NCI-H1092 treated with DMSO at 0.1 percent for 48 hours (cell line): ENCODE data around the gene HGFAC.
A peak's percentile ranks its signal among the peaks of the same experiment; 100 is the strongest.
"Not testable (repeated sequence)": the region's sequence is repeated elsewhere in the genome, so short reads cannot be mapped to it uniquely, and the experiment has no call there.

Source experiments
- DNase-seq: peaks from one replicate; lab custom pipeline; 2025; lab: John Stamatoyannopoulos, UW

HGFAC gene

GRCh38 chr4:3442959-3443749 lies 1.4 kb downstream of the HGFAC start:
- peak; percentile 16 for DNase-seq

GRCh38 chr4:3443750-3444309 lies 2.1 kb downstream of the HGFAC start:
- DNase-seq, result no peak

DNA sequence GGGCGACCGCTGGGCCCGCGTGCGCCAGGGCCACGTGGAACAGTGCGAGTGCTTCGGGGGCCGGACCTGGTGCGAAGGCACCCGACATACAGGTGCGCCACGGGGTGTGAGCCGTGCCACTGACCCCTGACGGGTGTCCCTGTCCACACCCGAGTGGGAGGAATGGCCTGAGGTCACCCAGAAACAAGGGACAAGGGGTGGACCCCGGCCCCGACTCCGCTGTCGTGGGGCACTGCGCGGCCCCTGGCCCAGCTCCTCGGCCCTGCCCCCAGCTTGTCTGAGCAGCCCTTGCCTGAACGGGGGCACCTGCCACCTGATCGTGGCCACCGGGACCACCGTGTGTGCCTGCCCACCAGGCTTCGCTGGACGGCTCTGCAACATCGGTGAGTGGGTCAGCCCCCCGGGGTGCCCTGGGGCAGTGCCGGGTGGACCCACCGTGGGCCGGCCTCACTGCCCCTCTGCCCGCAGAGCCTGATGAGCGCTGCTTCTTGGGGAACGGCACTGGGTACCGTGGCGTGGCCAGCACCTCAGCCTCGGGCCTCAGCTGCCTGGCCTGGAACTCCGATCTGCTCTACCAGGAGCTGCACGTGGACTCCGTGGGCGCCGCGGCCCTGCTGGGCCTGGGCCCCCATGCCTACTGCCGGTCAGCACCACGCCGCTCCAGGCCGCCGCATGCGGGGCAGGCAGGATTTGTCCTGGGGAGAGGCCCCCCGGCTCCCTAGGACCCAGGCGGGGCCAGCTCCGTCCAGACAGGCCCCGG lies 2.8 kb downstream of the HGFAC start:
- no peak for DNase-seq

DNA sequence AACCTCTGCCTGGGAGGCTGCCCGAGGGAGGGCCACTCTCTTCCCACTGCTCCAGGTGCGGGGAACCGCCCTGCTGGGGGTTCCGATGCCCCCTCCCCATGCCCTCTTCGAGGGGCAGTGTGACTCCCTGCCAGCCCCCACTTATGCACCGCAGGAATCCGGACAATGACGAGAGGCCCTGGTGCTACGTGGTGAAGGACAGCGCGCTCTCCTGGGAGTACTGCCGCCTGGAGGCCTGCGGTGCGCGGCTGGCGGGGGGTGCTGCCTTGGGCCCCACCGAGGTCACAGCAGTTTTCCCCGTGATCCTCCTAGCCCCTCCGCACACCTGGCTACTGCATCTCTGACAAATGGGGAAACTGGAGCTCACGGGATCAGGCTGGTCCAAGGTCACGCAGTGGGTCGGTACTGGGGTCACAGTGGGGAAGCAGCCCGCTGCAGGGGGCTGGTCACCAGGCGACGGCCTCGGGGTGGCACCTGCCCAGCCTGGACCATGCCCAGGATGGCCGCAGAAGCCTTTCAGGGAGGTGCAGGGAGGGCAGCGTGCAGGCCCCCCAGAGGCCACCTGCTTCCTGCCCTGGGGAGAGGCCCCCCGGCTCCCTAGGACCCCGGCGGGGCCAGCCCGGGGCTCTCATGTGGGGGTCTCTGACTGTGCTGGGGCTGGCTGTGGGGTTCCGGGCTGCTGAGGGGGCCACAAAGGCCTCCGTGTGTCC lies 3.5 kb downstream of the HGFAC start:
- DNase-seq, result no peak

DNA sequence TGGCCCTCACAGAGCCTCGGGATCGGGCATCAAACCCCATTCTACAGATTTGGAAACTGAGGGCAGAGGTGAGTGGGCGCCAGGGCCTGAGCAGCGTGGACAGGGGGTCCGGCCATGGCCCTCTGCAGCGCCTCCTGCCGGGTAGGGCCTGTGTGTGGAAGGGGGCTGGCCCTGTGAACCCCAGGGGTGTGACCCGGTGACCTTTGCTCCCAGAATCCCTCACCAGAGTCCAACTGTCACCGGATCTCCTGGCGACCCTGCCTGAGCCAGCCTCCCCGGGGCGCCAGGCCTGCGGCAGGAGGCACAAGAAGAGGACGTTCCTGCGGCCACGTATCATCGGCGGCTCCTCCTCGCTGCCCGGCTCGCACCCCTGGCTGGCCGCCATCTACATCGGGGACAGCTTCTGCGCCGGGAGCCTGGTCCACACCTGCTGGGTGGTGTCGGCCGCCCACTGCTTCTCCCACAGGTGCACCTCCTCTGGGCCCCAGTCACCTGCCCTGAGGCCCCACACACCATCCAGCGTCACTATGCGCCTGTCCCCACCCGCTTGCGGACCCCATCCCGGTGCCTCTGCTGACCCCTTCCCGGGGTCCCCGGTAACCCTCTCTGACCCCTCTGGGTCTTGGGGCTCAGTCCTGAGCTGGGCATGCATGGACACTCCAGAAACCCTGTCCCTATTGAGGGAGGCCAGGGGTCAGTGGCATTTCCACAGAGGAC lies 4.2 kb downstream of the HGFAC start:
- DNase-seq, result no peak

- no peak for DNase-seq
Observed at GRCh38 chr4:3446631-3447320, 5.0 kb downstream of the HGFAC start.

- DNase-seq, result no peak
Observed at GRCh38 chr4:3447431-3448395, 5.9 kb downstream of the HGFAC start.

GRCh38 chr4:3449047-3449573 lies 7.3 kb downstream of the HGFAC start:
- no peak for DNase-seq

- DNase-seq, result no peak
Observed at GRCh38 chr4:3449574-3450534, 8.1 kb downstream of the HGFAC start.

DNA sequence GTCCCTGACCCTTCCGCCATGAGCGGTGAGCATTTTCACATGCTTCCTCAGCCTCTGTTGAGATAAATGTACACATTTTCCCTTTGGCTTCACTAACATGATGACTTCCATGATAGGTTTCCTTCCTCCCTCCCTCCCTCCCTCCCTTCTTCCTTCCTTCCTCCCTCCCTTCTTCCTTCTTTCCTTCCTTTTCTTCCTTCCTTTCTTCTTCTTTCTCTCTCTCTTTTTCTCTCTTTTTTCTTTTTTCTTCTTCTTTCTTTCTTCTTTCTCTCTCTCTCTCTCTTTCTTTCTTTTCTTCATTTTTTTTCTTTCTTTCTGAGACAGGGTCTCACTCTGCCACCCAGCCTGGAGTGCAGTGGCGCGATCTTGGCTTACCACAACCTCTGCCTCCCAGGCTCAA lies 8.9 kb downstream of the HGFAC start:
- no peak for DNase-seq

GRCh38 chr4:3451956-3452355 lies 10.2 kb downstream of the HGFAC start:
- no peak for DNase-seq

- no peak for DNase-seq
Observed at GRCh38 chr4:3452376-3452775, 10.6 kb downstream of the HGFAC start.

- not testable (repeated sequence) for DNase-seq
Observed at GRCh38 chr4:3455596-3455995, 13.8 kb downstream of the HGFAC start.

- no peak for DNase-seq
Observed at GRCh38 chr4:3458371-3458770, 16.6 kb downstream of the HGFAC start.

DNA sequence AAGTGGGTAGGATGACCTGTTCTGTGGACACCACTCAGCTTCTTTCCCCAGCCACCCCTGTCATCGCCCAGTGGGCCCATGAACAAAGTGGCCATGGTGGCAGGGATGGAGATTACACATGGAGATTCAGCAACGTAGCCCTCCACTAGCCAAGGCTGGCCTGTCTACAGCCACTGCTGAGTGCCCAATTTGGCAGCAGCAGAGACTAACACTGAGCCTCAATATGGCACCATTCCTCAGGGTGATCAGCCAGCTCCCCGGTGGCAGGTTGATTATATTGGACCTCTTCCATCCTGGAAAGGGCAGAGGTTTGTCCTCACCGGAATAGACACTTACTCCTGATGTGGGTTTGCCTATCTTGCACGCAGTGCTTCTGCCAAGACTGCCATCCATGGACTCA lies 17.4 kb downstream of the HGFAC start:
- not testable (repeated sequence) for DNase-seq

GRCh38 chr4:3460926-3461325 lies 19.2 kb downstream of the HGFAC start:
- no peak for DNase-seq

DNA sequence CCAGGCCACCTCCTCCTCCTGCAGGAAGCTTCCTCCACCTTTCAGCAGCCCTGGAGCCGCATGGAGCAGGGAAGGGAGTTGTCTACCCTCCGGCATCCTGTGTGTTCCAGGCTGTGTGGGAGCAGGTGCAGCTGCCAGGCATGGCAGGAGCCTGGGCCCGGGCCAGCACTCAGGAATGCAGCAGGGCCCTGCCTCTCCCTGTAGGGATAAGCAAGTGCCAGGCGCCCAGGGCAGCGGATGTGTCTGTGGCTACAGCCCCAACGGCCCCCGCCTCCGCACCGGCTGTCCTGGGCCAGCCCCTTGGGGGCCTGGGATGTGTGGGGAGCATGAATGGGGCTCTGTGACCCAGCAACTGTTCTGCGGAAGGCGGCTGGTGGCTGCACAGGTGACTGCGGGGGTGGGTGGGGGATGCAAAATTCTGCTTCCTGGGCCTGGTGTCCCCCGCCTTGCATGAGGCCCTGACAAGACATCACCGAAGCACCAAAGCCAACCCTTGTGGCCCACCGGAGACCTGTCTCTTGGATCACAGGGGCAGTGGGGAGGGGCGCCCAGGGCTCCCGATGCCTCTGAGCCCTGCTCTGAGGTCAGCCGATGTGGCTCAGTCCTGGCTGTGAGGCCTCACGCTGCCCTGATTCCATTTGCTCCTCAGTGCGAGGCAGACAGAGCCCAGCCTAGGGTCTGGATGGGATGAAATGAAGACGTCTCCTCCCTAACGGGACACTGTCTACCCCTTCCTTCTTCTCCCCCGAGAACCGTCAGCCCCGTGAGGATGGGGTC lies 19.9 kb downstream of the HGFAC start:
- peak; percentile 29 for DNase-seq

GRCh38 chr4:3462321-3462789 lies 20.6 kb downstream of the HGFAC start:
- no peak for DNase-seq
